ACHN (cell line): ENCODE measurements around the gene TMEM234.
A peak's percentile ranks its signal among the peaks of the same experiment; 100 is the strongest.
"Not testable (repeated sequence)": the region's sequence is repeated elsewhere in the genome, so short reads cannot be mapped to it uniquely, and the experiment has no call there.

ENCODE experiments used
- DNase-seq: peaks from one replicate; pipeline ENCODE4 v3.0.0-alpha.2; 2015
- in situ Hi-C: cut with HindIII; loops from 2 replicates; pipeline ENCODE4 v1.10.0; 2017; ENCODE audit warnings: low sequenced_read_pairs, low pct_ligation_motif_present, low pct_unique_long_range_greater_than_20kb

Gene TMEM234

GRCh38 chr1:32221980-32222755 is at the start of gene TMEM234, which contains the start of gene EIF3I:
Gene TMEM234, minus strand, starts transcription at chr1:32222353. Its CDS starts 31 bp downstream, at chr1:32222322.
Gene EIF3I, plus strand, starts transcription at chr1:32222407. Its CDS starts 35 bp downstream, at chr1:32222442.
- in situ Hi-C loops, result no loop called here
- peak; percentile 91 for DNase-seq

DNA sequence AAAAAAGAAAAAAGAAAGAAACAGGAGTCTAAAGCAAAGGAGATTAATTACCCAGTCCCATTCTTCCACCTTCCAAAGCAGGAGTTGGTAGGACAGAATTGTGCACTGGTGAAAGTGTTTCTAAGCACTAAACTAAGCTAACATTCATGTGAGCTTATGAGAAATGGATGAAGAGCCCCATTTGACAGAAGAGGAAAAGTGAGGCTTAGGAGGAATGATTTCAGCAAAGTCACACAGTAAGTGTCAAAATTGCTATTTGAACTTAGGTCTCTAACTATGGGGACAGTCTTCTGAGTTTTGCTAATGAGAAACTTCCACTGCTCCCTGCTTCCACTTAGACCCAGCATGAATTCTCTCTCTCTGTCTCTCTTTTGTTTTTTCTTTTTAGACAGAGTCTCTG is 47.6 kb upstream of the TMEM234 start:
- in situ Hi-C loops, result no loop called here
- DNase-seq, result no peak

DNA sequence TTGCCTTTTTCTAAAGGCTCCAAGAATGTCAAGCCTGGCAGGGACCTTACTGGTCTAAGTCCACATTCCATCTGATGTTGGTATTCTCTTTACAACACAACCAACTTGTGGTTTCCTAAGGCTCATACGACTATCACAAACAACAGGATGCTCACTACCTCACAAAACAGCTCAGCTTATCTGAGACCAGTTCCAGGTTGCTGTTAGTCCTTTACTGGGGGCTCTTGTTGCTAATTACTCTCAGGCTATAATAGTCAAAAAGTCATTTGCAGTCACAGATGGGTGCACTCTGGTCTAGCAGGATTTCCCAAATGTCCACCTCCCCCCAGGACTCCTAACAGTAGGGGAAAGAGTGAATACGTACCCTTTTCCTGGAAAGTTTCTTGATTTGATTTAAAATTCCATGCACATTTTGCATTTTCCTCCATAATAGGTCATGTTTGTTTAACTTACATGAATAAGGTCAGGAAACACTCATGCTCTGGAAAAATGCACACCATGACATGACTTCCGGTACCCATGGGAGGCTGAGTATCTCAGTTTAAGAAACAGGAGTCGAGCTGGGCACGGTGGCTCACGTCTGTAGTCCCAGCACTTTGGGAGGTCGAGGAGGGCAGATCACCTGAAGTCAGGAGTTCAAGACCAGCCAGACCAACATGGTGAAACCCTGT is 44.9 kb upstream of the TMEM234 start:
- DNase-seq, result no peak
- in situ Hi-C loops, result no loop called here

DNA sequence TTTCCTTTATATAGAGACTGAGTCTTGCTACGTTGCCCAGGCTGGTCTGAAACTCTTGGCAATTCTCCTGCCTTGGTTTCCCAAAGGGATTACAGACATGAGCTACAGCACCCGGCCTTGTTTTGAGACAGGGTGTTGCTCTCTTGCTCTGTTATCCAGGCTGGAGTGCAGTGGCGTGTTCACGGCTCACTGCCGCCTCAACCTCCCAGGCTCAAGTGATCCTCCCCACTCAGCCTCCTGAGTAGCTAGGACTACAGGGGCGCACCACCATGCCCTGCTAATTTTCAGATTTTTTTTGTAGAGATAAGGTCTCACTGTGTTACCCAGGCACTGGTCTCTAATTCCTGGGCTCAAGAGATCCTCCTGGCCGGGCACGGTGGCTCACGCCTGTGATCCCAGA is 43.7 kb upstream of the TMEM234 start:
- in situ Hi-C loops, result no loop called here
- DNase-seq, result no peak

DNA sequence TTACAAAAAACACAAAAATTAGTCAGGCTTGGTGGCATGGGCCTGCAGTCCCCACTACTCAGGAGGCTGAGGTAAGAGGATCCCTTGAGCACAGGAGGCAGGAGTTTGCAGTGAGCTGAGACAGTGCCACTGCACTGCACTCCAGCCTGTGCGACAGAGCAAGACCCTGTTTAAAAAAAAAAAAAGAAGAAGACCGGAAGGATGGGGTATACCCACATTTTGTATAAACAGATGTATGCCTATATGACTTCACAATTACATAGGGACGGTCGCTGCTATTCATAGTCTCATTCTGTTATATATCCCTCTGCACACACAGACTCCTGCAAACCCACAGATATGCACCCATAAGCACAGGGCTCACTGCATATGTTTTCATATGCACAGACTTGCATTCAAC is 41.6 kb upstream of the TMEM234 start:
- in situ Hi-C loops, result no loop called here

DNA sequence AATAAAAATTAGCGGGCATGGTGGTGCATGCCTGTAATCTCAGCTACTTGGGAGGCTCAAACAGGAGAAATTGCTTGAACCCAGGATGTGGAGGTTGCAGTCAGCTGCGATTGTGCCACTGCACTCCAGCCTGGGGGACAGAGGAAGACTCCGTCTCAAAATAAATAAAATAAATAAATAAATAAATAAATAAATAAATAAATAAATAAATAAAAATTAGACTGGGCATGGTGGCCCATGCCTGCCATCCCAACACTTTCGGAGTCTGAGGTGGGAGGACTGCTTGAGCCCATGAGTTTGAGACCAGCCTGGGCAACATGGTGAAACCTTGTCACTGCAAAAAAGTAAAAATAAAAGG is 41.1 kb upstream of the TMEM234 start:
- in situ Hi-C loops, DNase-seq: not testable (repeated sequence)

More for the DNA sequence above, 41.6 kb upstream of the TMEM234 start:
- no peak for DNase-seq

GRCh38 chr1:32257227-32257508 is 35.0 kb upstream of the TMEM234 start:
- DNase-seq, result no peak
- in situ Hi-C loops, result no loop called here

GRCh38 chr1:32256473-32257226 is 34.5 kb upstream of the TMEM234 start:
- DNase-seq, result no peak
- in situ Hi-C loops, result no loop called here

DNA sequence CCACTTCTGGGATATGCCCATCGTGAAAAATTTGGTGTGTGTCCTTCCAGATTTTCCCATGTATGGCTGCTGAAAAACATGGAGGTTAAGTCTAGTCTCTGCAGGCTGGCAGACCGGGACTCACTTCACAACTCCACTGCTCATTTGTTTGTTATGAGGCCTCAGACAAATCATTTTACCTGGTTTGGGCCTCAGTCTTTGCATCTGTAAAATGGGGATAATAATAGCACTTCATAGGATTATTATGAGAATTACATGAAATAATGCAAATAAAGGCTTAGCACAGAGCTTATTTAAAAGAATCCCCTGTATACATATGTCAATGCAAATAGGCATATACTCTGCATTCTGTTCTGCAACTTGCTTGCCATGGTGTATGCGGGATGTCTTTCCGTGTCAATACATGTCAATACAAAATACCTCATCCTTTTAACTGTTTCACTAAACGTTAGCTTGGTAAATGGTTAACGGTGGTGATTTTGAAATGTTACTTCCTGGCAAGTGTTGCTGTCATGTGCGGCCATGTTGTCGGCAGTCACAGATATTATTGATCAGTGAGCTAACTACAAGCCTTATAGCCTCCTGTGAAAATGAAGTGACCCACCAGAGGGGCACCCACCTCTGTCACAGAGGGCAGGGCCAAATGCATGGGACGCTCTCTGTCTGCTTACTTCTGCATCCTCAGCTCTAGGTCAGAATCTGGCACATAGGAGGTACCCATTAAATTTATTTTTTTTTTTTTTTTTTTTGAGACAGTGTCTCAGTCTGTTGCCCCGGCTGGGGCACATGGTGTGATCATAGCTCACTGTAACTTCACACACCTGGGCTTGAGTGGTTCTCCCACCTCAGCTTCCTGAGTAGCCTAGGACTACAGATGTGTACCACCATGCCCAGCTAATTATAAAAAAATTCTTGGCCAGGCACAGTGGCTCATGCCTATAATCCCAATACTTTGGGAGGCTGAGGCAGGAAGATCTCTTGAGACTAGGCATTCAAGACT is 33.2 kb upstream of the TMEM234 start:
- in situ Hi-C loops, result no loop called here
- DNase-seq, result no peak

DNA sequence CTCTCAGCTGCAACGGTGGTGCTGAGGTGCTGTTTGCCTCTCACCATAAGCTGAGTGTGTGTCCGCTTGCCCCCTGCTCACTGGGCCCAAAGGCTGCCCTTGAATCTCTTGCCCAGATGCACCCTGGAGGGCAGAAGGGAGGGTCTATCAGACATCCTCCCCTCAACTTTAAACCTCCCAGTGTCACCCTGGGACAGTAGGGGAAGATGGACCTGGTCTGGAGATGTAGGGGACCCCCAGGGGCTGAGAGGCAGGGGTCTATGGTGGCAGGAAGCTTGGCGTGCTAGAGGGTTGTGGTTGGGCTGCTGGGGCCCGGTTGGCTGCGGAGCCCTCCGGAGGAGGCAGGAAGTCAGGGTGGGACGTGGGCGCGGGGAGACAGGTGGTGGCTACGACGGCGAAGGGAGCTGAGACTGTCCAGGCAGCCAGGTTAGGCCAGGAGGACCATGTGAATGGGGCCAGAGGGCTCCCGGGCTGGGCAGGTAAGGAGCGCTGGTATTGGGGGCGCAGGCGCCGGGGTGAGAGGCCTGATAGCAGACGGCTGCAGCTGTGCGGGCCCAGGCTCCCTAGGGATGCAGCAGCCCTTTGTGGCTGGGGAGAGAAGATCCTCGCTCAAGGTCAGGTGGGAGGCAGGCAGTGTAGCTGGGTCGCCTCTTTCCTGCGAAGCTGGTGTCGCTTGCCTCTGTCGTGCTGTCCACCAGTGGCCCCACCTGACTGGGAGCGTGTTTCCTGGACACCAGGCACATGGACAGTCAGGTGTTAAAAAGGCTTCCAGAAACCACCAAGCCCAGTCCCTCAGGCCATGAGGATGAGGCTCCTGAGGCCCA is 29.0 kb upstream of the TMEM234 start, which contains the start of gene LCK:
Gene LCK (plus strand): TSS at position 373 of the 824 bp plus-strand sequence. CDS start 23,065 bp downstream, outside the sequence.
- in situ Hi-C loops, result no loop called here
- no peak for DNase-seq

DNA sequence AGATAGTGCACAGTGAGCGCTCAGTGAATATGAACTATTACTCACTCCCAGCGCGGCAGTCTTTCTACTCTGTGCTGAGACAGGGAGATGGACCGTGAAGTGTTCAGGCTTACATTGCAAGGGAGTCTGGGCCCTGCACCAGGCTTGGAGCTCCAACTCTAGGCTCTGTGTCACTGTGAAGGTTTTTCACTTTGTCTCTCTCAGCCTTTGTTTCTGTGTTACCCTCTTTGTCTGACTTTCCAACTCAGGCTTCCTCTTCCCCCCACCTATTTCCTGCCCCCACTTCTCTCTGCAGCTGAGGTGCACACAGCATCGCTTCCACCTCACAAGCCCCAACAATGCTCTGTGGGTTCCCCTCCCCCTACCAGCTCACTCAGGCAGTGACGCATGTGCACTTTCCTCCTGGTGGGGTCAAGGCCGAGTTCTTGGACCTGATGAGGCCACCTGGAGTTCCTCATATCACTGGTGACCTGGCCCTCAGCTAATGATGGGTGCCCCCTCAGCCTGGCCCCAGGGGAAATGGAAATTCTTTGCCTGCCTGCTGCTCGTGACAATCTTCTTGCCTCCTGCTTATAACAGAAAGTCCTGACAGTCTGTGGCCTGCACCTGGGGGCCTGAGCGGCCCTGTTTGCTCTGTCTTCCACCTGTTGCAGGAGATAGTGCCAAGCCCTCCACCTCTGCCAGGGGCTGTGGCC is 27.8 kb upstream of the TMEM234 start:
- peak; percentile 51 for DNase-seq

GRCh38 chr1:32247983-32248889 is 26.1 kb upstream of the TMEM234 start:
- in situ Hi-C loops, result no loop called here
- peak; percentile 13 for DNase-seq

More for the DNA sequence above, 27.8 kb upstream of the TMEM234 start:
- in situ Hi-C loops, result no loop called here

GRCh38 chr1:32247452-32247851 is 25.3 kb upstream of the TMEM234 start:
- in situ Hi-C loops, result no loop called here
- no peak for DNase-seq

- no peak for DNase-seq
- in situ Hi-C loops, result no loop called here
These were observed 24.7 kb upstream of the TMEM234 start, which contains the start of gene FAM167B for GRCh38 chr1:32246888-32247273. Gene FAM167B, plus strand, starts transcription at chr1:32247222. Its CDS starts 200 bp downstream, at chr1:32247422.

GRCh38 chr1:32242341-32242851 is 20.2 kb upstream of the TMEM234 start:
- DNase-seq, result no peak
- in situ Hi-C loops, result no loop called here
